HFF-Myc (cell line): ENCODE data around the gene RPA1.
"Not testable (repeated sequence)": the region's sequence is repeated elsewhere in the genome, so short reads cannot be mapped to it uniquely, and the experiment has no call there.

Experiments used
- DNase-seq: peaks from one replicate; pipeline ENCODE4 v3.0.0-alpha.2; 2011; ENCODE audit warnings: low read depth; ENCODE audit errors: extremely low read depth
- H3K4me3 ChIP-seq: replicated peaks from 2 replicates; pipeline ENCODE4 v1.5.1; 2011; ENCODE audit warnings: low read depth, mild to moderate bottlenecking, control low read depth, low read length
- TF ChIP-seq, protein P1 (sequence below): IDR thresholded peaks from 2 replicates; pipeline ENCODE4 v1.5.1; 2012; ENCODE audit warnings: mild to moderate bottlenecking, low read depth, low read length, control low read depth; ENCODE audit errors: missing control alignments

The RPA1 gene

DNA sequence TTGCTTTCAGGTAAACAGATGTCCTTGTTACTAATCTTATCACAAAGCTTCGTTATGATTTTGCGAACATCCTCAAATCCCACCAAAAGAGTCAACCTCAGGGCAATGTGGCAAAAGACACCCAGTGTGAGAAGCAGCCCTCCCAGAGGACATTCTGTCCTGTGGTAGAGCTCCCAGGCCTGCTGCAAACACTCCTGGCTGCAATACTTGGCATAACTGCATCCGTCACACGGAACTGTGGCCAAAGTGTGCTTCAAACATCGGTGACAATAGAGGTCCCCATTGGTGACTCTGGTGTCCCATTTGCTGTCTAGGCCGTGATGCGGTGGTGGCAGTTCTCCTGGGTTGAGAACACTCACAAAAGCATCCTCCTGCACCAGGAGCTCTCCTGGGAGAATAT is 29.6 kb upstream of the RPA1 start:
- H3K4me3 ChIP-seq, result no peak overlapping the region
- DNase-seq, result no peak
- TF ChIP-seq, protein P1, sequence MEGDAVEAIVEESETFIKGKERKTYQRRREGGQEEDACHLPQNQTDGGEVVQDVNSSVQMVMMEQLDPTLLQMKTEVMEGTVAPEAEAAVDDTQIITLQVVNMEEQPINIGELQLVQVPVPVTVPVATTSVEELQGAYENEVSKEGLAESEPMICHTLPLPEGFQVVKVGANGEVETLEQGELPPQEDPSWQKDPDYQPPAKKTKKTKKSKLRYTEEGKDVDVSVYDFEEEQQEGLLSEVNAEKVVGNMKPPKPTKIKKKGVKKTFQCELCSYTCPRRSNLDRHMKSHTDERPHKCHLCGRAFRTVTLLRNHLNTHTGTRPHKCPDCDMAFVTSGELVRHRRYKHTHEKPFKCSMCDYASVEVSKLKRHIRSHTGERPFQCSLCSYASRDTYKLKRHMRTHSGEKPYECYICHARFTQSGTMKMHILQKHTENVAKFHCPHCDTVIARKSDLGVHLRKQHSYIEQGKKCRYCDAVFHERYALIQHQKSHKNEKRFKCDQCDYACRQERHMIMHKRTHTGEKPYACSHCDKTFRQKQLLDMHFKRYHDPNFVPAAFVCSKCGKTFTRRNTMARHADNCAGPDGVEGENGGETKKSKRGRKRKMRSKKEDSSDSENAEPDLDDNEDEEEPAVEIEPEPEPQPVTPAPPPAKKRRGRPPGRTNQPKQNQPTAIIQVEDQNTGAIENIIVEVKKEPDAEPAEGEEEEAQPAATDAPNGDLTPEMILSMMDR, result no peak

DNA sequence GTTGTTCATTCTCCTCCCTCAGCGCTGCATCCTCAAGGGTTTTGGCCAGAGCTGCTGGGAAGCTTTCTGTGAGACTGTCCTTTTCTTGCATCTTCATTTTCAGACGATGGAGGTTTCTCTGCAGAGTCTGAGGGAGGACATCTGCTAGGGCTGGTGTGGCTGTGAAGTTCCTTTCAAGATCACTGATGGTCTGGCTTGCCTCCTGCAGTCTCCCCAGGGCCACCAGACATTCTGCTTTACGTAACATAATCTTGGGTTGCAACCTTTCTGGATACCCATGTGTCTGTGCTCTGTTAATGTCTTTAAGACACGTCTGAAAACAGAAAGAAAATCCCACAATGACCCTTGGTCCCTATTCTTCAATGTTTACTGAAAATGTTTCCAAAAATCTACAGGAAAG is 29.1 kb upstream of the RPA1 start:
- H3K4me3 ChIP-seq, result no peak overlapping the region
- no peak for DNase-seq
- TF ChIP-seq, protein P1, result no peak

DNA sequence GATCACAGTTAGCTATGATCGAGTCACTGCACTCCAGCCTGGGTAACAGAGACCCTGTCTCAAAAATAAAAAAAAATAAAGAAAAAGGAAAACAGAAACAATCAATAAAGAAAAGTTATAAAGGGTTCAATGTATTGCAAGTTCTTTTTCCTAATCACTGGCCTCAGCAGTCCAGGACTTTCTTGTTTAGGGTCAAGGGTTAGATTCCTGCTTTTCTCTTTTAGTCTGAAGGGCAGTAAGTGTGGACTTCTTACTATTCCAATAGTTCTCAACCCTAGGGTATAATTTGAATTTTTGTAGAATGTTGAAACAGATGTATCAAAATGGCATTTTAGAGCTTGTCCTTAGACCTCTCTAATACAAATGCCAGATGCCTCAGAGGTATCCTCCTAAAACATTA is 27.4 kb upstream of the RPA1 start:
- DNase-seq, result no peak
- TF ChIP-seq, protein P1, result no peak
- no peak overlapping the region for H3K4me3 ChIP-seq

DNA sequence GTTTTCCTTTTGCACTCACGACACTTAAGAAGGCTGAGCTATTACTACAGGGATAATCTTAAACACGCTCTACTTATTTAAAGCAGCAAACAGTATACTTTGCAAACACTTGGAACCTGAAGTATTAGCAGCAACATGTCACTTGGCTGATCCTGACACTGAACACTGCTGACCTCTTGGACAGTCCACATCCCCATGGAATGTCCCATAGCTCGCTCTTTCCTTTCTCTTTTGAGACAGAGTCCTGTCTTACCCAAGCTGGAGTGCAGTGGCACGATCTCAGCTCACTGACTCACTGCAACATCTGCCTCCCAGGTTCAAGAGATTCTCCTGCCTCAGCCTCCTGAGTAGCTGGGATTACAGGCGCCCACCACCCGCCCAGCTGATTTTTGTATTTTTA is 26.5 kb upstream of the RPA1 start:
- TF ChIP-seq, protein P1, result no peak

DNA sequence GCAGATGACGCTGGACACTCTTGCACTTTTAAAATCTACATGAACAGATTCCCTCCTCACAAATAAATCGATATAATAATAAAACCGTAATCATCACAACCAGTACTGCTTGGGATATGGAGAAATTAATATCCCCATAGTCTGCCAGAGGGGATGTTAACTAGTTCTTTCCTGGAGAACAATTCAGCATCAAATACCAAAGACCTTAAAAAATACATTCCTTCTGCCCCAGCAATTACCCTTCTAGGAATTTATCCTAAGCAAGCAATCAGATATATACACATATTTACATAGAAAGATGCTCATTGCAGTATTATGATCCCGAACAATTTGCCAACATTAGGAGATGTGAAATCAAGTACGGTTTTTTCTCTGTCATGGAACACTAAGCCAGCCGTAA is 21.9 kb upstream of the RPA1 start:
- no peak for DNase-seq
- TF ChIP-seq, protein P1, result no peak
- H3K4me3 ChIP-seq, result no peak overlapping the region

More for the DNA sequence above, 26.5 kb upstream of the RPA1 start:
- H3K4me3 ChIP-seq, result no peak overlapping the region
- no peak for DNase-seq

DNA sequence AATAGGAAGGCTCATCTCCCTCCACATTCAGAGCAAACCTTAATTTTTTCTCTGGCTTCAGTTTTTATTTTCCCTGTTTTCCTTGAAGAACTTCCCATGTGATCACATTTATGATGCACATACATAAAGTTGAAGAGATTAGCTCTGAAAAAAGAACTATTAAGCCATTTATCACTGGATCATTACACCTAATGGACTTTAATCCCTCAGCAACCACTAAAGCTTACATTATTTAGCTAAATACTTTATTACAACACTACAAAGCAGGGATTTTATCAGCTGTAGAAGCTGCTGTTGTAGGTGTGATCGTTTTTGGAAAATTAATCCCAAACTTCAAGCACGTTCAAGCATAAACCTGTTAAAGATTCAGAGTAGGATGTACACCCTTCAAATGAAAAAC is 21.2 kb upstream of the RPA1 start:
- H3K4me3 ChIP-seq, result no peak overlapping the region
- TF ChIP-seq, protein P1, result no peak
- DNase-seq, result no peak

DNA sequence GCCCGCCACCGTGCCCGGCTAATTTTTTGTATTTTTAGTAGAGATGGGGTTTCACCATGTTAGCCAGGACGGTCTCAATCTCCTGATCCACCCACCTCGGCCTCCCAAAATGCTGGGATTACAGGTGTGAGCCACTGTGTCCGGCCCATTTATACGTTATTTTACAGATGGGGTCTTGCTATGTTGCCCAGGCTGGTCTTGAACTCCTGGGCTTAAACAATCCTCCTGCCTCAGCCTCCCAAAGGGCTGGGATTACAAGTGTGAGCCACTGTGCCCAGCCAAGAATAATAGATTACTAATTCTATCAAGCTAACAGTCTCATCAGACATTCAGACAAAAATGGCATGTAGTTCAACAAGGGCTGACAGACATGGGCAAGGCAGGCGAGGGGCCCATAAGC is 20.0 kb upstream of the RPA1 start:
- H3K4me3 ChIP-seq, DNase-seq: not testable (repeated sequence)
